Ishikawa (cell line): Measurements from ENCODE around the gene PANX2.

ENCODE experiments used
- CEBPB ChIP-seq: IDR thresholded peaks from 2 replicates; pipeline ENCODE4 v1.6.1; 2012
- CREB1 ChIP-seq: IDR thresholded peaks from 2 replicates; pipeline ENCODE4 v1.6.1; 2012; ENCODE audit warnings: low read depth
- EGR1 ChIP-seq: IDR thresholded peaks from 2 replicates; pipeline ENCODE4 v1.6.1; 2012
- EP300 ChIP-seq: IDR thresholded peaks from 2 replicates; pipeline ENCODE4 v1.6.1; 2012; ENCODE audit warnings: borderline replicate concordance
- FOXM1 ChIP-seq: IDR thresholded peaks from 2 replicates; pipeline ENCODE4 v1.6.1; 2012; ENCODE audit warnings: low read depth, borderline replicate concordance
- MAX ChIP-seq: IDR thresholded peaks from 2 replicates; pipeline ENCODE4 v1.6.1; 2012
- NFIC ChIP-seq: IDR thresholded peaks from 2 replicates; pipeline ENCODE4 v1.6.1; 2012
- RAD21 ChIP-seq: IDR thresholded peaks from 2 replicates; pipeline ENCODE4 v1.6.1; 2012; ENCODE audit warnings: low read depth
- REST ChIP-seq: IDR thresholded peaks from 2 replicates; pipeline ENCODE4 v1.6.1; 2012; ENCODE audit warnings: low read depth, mild to moderate bottlenecking
- TAF1 ChIP-seq: IDR thresholded peaks from 2 replicates; pipeline ENCODE4 v1.6.1; 2012; ENCODE audit warnings: low read depth, mild to moderate bottlenecking
- TCF12 ChIP-seq: IDR thresholded peaks from 2 replicates; pipeline ENCODE4 v1.6.1; 2012; ENCODE audit warnings: low read depth
- TEAD4 ChIP-seq: IDR thresholded peaks from 2 replicates; pipeline ENCODE4 v1.6.1; 2012
- USF1 ChIP-seq: IDR thresholded peaks from 2 replicates; pipeline ENCODE4 v1.6.1; 2012
- YY1 ChIP-seq: IDR thresholded peaks from 2 replicates; pipeline ENCODE4 v1.6.1; 2012; ENCODE audit warnings: low read depth
- ZBTB7A ChIP-seq: IDR thresholded peaks from 2 replicates; pipeline ENCODE4 v1.6.1; 2012; ENCODE audit warnings: low read depth

PANX2 gene

GRCh38 chr22:50175921-50176849 is 5.7 kb downstream of the PANX2 start:
- TF ChIP-seq REST = no peak
- no peak for TF ChIP-seq RAD21
- no peak for TF ChIP-seq YY1
- TF ChIP-seq CEBPB = no peak
- TF ChIP-seq EP300 = no peak
- TF ChIP-seq EGR1 = no peak
- TF ChIP-seq FOXM1 = no peak
- no peak for TF ChIP-seq NFIC
- TF ChIP-seq ZBTB7A = no peak
- no peak for TF ChIP-seq MAX

DNA sequence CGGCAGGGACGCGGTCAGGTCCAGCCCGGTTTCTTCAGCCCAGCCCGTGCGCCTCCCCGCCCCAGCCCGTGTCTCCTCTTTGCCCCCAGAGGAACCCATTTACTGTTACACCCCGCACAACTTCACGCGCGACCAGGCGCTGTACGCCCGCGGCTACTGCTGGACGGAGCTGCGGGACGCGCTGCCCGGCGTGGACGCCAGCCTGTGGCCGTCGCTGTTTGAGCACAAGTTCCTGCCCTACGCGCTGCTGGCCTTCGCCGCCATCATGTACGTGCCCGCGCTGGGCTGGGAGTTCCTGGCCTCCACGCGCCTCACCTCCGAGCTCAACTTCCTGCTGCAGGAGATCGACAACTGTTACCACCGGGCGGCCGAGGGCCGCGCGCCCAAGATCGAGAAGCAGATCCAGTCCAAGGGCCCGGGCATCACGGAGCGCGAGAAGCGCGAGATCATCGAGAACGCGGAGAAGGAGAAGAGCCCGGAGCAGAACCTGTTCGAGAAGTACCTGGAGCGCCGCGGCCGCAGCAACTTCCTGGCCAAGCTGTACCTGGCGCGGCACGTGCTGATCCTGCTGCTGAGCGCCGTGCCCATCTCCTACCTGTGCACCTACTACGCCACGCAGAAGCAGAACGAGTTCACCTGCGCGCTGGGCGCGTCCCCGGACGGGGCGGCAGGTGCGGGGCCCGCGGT is 6.5 kb downstream of the PANX2 start:
- TF ChIP-seq REST (no peak), TAF1 (no peak), TCF12 (no peak)

- TF ChIP-seq CREB1 = no peak
- TF ChIP-seq YY1 = no peak
- TF ChIP-seq ZBTB7A = no peak
- no peak for TF ChIP-seq TAF1
- no peak for TF ChIP-seq EGR1
- TF ChIP-seq FOXM1 = no peak
- no peak for TF ChIP-seq RAD21
- no peak for TF ChIP-seq EP300
Observed at GRCh38 chr22:50177537-50178470, 7.3 kb downstream of the PANX2 start.

GRCh38 chr22:50178471-50178864 is 7.9 kb downstream of the PANX2 start:
- no peak for TF ChIP-seq NFIC
- no peak for TF ChIP-seq TEAD4
- no peak for TF ChIP-seq RAD21
- no peak for TF ChIP-seq ZBTB7A

DNA sequence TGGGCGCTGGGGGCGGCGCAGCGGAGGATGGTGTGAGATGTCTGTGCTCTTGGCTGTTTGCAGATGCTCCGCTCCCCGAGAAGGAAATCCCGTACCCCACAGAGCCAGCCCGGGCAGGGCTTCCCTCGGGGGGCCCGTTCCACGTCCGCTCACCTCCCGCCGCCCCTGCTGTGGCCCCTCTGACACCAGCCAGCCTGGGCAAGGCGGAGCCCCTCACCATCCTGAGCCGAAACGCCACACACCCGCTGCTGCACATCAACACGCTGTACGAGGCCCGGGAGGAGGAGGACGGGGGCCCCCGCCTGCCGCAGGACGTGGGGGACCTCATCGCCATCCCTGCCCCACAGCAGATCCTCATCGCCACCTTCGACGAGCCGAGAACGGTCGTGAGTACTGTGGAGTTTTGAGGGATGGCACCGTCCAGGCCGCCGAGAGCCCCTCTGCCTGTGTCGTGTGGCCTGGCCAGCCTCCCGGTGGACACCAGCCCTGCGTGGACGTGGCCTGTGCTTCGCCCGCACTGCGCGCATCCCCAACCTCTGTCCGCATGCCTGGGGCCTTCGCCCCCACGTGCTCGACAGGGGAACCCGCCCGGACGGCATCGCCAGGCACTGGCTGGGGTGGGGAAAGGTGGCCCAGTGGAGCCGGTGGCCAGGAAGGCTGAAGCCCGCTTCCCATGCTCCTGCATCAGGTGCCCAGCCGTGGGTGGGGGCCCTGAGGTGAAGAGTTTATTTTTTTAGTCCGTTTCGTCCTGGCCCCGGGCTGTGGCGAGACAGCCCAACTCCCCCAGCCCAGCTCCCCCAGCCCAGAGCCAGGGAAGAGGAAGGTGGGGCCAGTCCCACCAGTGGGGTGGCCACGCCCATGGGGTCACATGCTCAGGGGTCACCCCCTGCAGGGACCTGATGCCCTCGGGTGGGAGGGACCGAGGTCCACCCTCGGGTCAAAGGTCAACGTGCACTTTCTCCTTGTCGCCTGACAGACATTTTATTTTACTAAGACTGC is 8.6 kb downstream of the PANX2 start:
- no peak for TF ChIP-seq MAX
- TF ChIP-seq USF1 = 0 out of 2 replicates have a peak, but pooled peaks have one; percentile 22
